H9 (cell line): ENCODE data around the gene ARFGAP1. TPM values are rescaled to one million over a fixed set of nuclear protein-coding genes. Genes with fewer than 3 reads are reported as not detected.

Experiments
- DNase-seq: peaks from one replicate; pipeline ENCODE4 v3.0.0-alpha.2; 2017
- H2AFZ ChIP-seq: one replicate; pipeline ENCODE4 v1.6.1; 2013; ENCODE audit warnings: mild to moderate bottlenecking, low read length, control low read depth, moderate library complexity
- H2AK5ac ChIP-seq: 2 replicates; pipeline ENCODE4 v1.6.1; 2013; ENCODE audit warnings: low read length, control low read depth, mixed read lengths; ENCODE audit not compliant: insufficient read length
- H2BK120ac ChIP-seq: one replicate; pipeline ENCODE4 v1.6.1; 2013; ENCODE audit warnings: low read depth, mild to moderate bottlenecking, low read length, control low read depth, inconsistent platforms; ENCODE audit not compliant: poor library complexity, severe bottlenecking
- H2BK12ac ChIP-seq: 2 replicates; pipeline ENCODE4 v1.6.1; 2013; ENCODE audit warnings: low read length, control low read depth, mixed read lengths, low read depth; ENCODE audit not compliant: insufficient read length
- H2BK15ac ChIP-seq: 2 replicates; pipeline ENCODE4 v1.6.1; 2013; ENCODE audit warnings: low read depth, low read length, control low read depth
- H2BK20ac ChIP-seq: one replicate; pipeline ENCODE4 v1.6.1; 2013; ENCODE audit warnings: low read depth, mild to moderate bottlenecking, low read length, control low read depth, inconsistent platforms; ENCODE audit not compliant: poor library complexity, severe bottlenecking
- H2BK5ac ChIP-seq: 2 replicates; pipeline ENCODE4 v1.6.1; 2013; ENCODE audit warnings: low read length, control low read depth, mixed read lengths; ENCODE audit not compliant: insufficient read length
- H3K14ac ChIP-seq: 2 replicates; pipeline ENCODE4 v1.6.1; 2013; ENCODE audit warnings: low read length, control low read depth; ENCODE audit not compliant: insufficient read depth
- H3K18ac ChIP-seq: 2 replicates; pipeline ENCODE4 v1.6.1; 2013; ENCODE audit warnings: low read depth, mild to moderate bottlenecking, mixed read lengths, low read length, control low read depth; ENCODE audit not compliant: insufficient read length
- H3K23ac ChIP-seq: 2 replicates; pipeline ENCODE4 v1.6.1; 2013; ENCODE audit warnings: low read length, control low read depth, mixed read lengths, low read depth; ENCODE audit not compliant: insufficient read length
- H3K23me2 ChIP-seq: 2 replicates; pipeline ENCODE4 v1.6.1; 2013; ENCODE audit warnings: low read depth, mild to moderate bottlenecking, mixed read lengths, low read length, control low read depth; ENCODE audit not compliant: insufficient read length, poor library complexity, severe bottlenecking
- H3K27ac ChIP-seq: 2 replicates; pipeline ENCODE4 v1.5.1; 2013; ENCODE audit warnings: low read length, control low read depth, mixed read lengths, low read depth; ENCODE audit not compliant: insufficient read length
- H3K27me3 ChIP-seq: 2 replicates; pipeline ENCODE4 v1.6.1; 2013; ENCODE audit warnings: low read length, control low read depth, inconsistent platforms; ENCODE audit not compliant: insufficient read depth
- H3K4ac ChIP-seq: 2 replicates; pipeline ENCODE4 v1.6.1; 2013; ENCODE audit warnings: low read depth, mild to moderate bottlenecking, control low read depth, inconsistent platforms, low read length, moderate library complexity
- H3K4me1 ChIP-seq: 2 replicates; pipeline ENCODE4 v1.6.1; 2013; ENCODE audit warnings: low read length, control low read depth, inconsistent platforms; ENCODE audit not compliant: insufficient read depth
- H3K4me2 ChIP-seq: 2 replicates; pipeline ENCODE4 v1.6.1; 2013; ENCODE audit warnings: low read length, control low read depth, mixed read lengths; ENCODE audit not compliant: insufficient read length, insufficient read depth
- H3K56ac ChIP-seq: 2 replicates; pipeline ENCODE4 v1.6.1; 2013; ENCODE audit warnings: low read depth, mild to moderate bottlenecking, mixed read lengths, low read length, control low read depth; ENCODE audit not compliant: insufficient read length
- H3K79me1 ChIP-seq: 2 replicates; pipeline ENCODE4 v1.6.1; 2013; ENCODE audit warnings: low read depth, mild to moderate bottlenecking, moderate library complexity, low read length, control low read depth, inconsistent platforms; ENCODE audit not compliant: insufficient read depth, poor library complexity, severe bottlenecking
- H3K79me2 ChIP-seq: 2 replicates; pipeline ENCODE4 v1.6.1; 2013; ENCODE audit warnings: low read length, control low read depth, inconsistent platforms; ENCODE audit not compliant: insufficient read depth
- H3K9ac ChIP-seq: 2 replicates; pipeline ENCODE4 v1.6.1; 2013; ENCODE audit warnings: low read length, control low read depth, mixed read lengths; ENCODE audit not compliant: insufficient read length; ENCODE audit errors: extremely low read depth
- H3K9me3 ChIP-seq: one replicate; pipeline ENCODE4 v1.6.1; 2013; ENCODE audit warnings: low read depth, low read length, inconsistent platforms; ENCODE audit not compliant: control insufficient read depth
- H3T11ph ChIP-seq: one replicate; pipeline ENCODE4 v1.6.1; 2013; ENCODE audit warnings: mild to moderate bottlenecking, low read length, control low read depth, inconsistent platforms
- H4K20me1 ChIP-seq: one replicate; pipeline ENCODE4 v1.6.1; 2013; ENCODE audit not compliant: control insufficient read depth, insufficient read length, insufficient read depth
- H4K5ac ChIP-seq: 2 replicates; pipeline ENCODE4 v1.6.1; 2013; ENCODE audit warnings: low read depth, mild to moderate bottlenecking, mixed read lengths, low read length, control low read depth; ENCODE audit not compliant: insufficient read length
- H4K8ac ChIP-seq: replicated peaks from 2 replicates; pipeline ENCODE4 v1.6.1; 2013; ENCODE audit warnings: low read length, control low read depth, mixed read lengths, low read depth; ENCODE audit not compliant: insufficient read length
- H4K91ac ChIP-seq: 2 replicates; pipeline ENCODE4 v1.6.1; 2013; ENCODE audit warnings: low read depth, mild to moderate bottlenecking, moderate library complexity, mixed read lengths, low read length, control low read depth; ENCODE audit not compliant: insufficient read length
- H3K27ac Mint-ChIP-seq, 3 experiments: 2 replicates in 2 of 3; 3 replicates in 1 of 3; pipeline ENCODE4 v1.8.0; 2020 to 2021; ENCODE audit warnings: mixed read lengths in 3 of 3, mild to moderate bottlenecking in 1 of 3, moderate library complexity in 1 of 3
- H3K27me3 Mint-ChIP-seq: 2 replicates; pipeline ENCODE4 v1.8.0; 2021; ENCODE audit warnings: low read depth, mild to moderate bottlenecking, moderate library complexity, mixed read lengths
- H3K36me3 Mint-ChIP-seq, 3 experiments: 2 replicates in 2 of 3; 3 replicates in 1 of 3; pipeline ENCODE4 v1.8.0; 2020 to 2021; ENCODE audit warnings: low read depth in 3 of 3, mixed read lengths in 3 of 3; ENCODE audit not compliant: insufficient read depth in 1 of 3
- H3K4me1 Mint-ChIP-seq, 2 experiments: 2 replicates each; pipeline ENCODE4 v1.8.0; 2020; ENCODE audit warnings: mixed read lengths in 2 of 2
- H3K4me3 Mint-ChIP-seq, 2 experiments: 2 replicates in 1 of 2; 3 replicates in 1 of 2; pipeline ENCODE4 v1.8.0; 2020 to 2021; ENCODE audit warnings: mild to moderate bottlenecking in 2 of 2, mixed read lengths in 2 of 2, moderate library complexity in 1 of 2
- H3K9me3 Mint-ChIP-seq, 2 experiments: 2 replicates in 1 of 2; 3 replicates in 1 of 2; pipeline ENCODE4 v1.8.0; 2020; ENCODE audit warnings: mild to moderate bottlenecking in 2 of 2, mixed read lengths in 2 of 2, moderate library complexity in 1 of 2
- WGBS: extraction: QIAGEN DNeasy Blood & Tissue Kit; methylation state at CpG from one replicate; pipeline ENCODE4 v1.1.7; 2013; ENCODE audit warnings: missing lambda C conversion rate, low lambda C conversion rate, mixed read lengths; ENCODE audit not compliant: insufficient read length; ENCODE audit errors: extremely low coverage; 5-methylcytosine and 5-hydroxymethylcytosine counted together
- total RNA-seq: library from RNA; stranded (reverse); gene quantifications from 2 replicates; pipeline ENCODE4 v1.2.1, GENCODE V29; 2021
- TF ChIP-seq, protein P1 (sequence below): fragments of 200-600 bp; sonication (generic); conservative IDR thresholded peaks from 3 replicates; pipeline ENCODE4 v1.8.0; 2021; ENCODE audit warnings: antibody characterized with exemption, mild to moderate bottlenecking

ARFGAP1 gene
- total RNA-seq, 1 experiment from 2014 or later = 114 TPM

DNA sequence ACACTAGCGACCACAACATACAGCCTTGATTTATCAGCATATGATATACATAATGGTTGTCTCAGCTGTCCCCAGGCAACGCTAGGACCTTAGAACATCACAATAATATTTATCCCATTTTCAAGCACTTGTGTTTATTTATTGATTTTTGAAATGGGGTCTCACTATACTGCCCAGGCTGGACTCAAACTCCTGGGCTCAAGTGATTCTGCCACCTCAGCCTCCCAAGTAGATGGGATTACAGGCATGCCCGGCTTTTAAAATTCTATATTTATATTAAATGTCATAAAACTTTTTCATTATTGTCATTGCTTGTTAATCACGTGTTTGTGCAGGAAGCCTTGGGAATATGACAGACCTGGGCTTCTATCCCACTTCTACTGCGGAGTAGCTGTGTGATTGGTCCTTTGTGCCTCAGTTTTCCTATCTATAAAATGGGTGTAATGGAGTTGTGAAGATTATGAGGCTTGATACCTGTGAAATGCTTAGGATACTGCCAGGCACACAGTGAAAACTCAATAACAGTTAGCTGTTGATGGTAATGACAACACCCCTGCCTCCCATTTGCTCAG is 30.6 kb downstream of the ARFGAP1 start:
- Histone ChIP-seq H3K4ac (no peak overlapping the region), H2AK5ac (no peak overlapping the region), H3K14ac (no peak overlapping the region), H3K56ac (no peak overlapping the region), H3K4me1 (no peaks in the 10 kb centered on the region), H4K5ac (no peak overlapping the region), H3K9ac (no peak overlapping the region), H2BK15ac (no peak overlapping the region), H3K27me3 (no peaks in the 10 kb centered on the region), H2BK5ac (no peak overlapping the region), H2BK120ac (no peak overlapping the region), H3K79me1 (no peaks in the 10 kb centered on the region), H3T11ph (no peak overlapping the region), H3K9me3 (no peaks in the 10 kb centered on the region), H3K23ac (no peak overlapping the region), H3K18ac (no peak overlapping the region), H4K20me1 (no peaks in the 10 kb centered on the region), H4K91ac (no peak overlapping the region), H2BK12ac (no peak overlapping the region), H3K4me2 (no peak overlapping the region), H4K8ac (no peak overlapping the region), H2BK20ac (no peak overlapping the region), H2AFZ (no peak overlapping the region), H3K27ac (no peak overlapping the region), H3K23me2 (no peaks in the 10 kb centered on the region), H3K79me2 (no peaks in the 10 kb centered on the region)
- WGBS = no CpG with 5 or more reads among the region's 5 CpGs
- H3K27ac Mint-ChIP-seq = no peak overlapping the region
- peaks cover 2 to 3% of the 10 kb centered on the region in 2 experiments; a peak in 1 of 5 replicates for H3K9me3 Mint-ChIP-seq
- H3K4me3 Mint-ChIP-seq = no peak overlapping the region
- no peaks in the 10 kb centered on the region for H3K36me3 Mint-ChIP-seq
- TF ChIP-seq, protein P1, sequence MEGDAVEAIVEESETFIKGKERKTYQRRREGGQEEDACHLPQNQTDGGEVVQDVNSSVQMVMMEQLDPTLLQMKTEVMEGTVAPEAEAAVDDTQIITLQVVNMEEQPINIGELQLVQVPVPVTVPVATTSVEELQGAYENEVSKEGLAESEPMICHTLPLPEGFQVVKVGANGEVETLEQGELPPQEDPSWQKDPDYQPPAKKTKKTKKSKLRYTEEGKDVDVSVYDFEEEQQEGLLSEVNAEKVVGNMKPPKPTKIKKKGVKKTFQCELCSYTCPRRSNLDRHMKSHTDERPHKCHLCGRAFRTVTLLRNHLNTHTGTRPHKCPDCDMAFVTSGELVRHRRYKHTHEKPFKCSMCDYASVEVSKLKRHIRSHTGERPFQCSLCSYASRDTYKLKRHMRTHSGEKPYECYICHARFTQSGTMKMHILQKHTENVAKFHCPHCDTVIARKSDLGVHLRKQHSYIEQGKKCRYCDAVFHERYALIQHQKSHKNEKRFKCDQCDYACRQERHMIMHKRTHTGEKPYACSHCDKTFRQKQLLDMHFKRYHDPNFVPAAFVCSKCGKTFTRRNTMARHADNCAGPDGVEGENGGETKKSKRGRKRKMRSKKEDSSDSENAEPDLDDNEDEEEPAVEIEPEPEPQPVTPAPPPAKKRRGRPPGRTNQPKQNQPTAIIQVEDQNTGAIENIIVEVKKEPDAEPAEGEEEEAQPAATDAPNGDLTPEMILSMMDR = no peak
- no peaks in the 10 kb centered on the region for H3K4me1 Mint-ChIP-seq
- H3K27me3 Mint-ChIP-seq = peaks cover 31% of the 10 kb centered on the region
- no peak for DNase-seq
